Measurements from ENCODE around the gene PHPT1.

PHPT1 gene

GRCh38 chr9:136890661-136891060, 41.5 kb downstream of the PHPT1 start:
- no peak for DNase-seq

DNA sequence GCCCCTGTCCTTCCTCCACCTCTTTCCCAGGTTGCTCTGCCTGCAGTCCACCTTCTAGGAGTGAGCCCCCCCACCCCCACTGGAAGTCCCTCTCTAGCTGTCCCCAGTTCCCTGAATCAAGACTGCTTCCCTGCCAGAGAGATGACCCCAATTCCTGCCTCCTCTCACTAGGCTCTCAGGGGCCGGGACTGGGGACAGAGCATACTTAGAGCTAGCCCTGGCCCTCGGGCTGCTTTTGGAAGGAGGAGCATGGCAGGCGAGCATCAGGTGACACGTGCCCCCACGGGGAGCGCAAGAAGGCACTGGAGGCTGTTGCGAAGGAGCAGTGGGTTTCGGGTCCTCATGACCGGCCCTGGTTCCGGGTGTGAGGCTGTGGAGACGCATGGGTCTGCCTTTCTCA, 46.8 kb downstream of the PHPT1 start:
- no peak for DNase-seq

DNA sequence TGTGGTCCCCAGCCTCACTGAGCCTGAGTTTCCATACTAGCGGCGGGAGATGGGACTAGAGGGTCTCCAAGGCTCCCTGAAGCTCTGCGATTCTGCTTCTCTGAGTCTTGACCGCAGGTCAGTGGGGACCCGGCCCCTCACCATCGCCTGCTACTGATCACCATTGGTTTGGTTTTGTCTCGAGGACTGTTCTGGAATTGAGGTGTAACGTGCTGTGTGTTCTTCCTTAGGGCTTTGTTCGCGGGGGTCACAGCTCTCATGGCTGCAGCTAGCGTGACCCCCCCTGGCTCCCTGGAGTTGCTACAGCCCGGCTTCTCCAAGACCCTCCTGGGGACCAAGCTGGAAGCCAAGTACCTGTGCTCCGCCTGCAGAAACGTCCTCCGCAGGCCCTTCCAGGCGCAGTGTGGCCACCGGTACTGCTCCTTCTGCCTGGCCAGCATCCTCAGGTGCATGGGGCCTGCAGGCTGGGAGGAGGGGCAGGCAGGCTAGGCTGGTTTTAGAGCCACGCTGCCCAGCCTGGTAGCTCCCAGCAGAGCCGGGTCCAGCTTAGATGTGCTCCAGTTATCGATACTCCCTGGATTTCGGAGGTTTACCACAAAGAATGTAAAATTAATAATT, 49.4 kb downstream of the PHPT1 start:
- no peak for DNase-seq

GRCh38 chr9:136899196-136899595, 50.0 kb downstream of the PHPT1 start:
- no peak for DNase-seq

DNA sequence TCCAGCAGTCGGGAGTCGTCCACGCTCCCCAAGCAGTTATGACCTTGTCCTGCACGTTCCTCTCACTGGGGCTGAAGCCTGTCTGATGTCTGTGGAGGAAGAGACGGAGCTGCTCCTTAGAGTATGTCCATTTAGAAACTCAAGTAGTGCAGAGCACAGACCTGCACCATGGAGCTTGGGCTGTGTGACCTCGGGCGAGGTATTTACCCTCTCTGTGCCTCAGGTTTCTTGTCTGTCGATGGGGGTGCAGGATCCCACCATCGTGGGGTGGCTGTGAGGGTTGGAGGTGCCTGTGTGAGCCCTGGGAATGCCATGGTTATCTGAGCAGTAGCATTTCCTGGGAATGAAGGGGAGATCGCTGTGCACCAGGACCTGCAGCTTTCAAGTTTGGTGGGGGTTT, 51.3 kb downstream of the PHPT1 start:
- DNase-seq, result no peak
